Cardiac fibroblast (primary cell): ENCODE results near the gene ATP1A2.
A peak's percentile ranks its signal among the peaks of the same experiment; 100 is the strongest.
"Not testable (repeated sequence)": the region's sequence is repeated elsewhere in the genome, so short reads cannot be mapped to it uniquely, and the experiment has no call there.

Source experiments
- DNase-seq, 2 donors: peaks; one replicate each; pipeline versions ENCODE4 v3.0.0 to v3.0.0-alpha.2; 2010; ENCODE audit warnings: low read depth in 2 of 2
- H3K4me3 ChIP-seq, 2 donors: replicated peaks in 1 of 2; 1 replicate in 1 of 2; 2 replicates in 1 of 2; pipeline ENCODE4 v1.5.1; 2011; ENCODE audit warnings: low read depth in 2 of 2, low read length in 2 of 2, mild to moderate bottlenecking in 2 of 2, moderate library complexity in 1 of 2
- CTCF ChIP-seq: IDR thresholded peaks from one replicate; pipeline ENCODE4 v1.5.1; 2011; ENCODE audit warnings: low read depth, mild to moderate bottlenecking, low read length, inconsistent platforms

Gene ATP1A2

GRCh38 chr1:160122978-160123495 lies 7.5 kb downstream of the ATP1A2 start:
- no peak for TF ChIP-seq CTCF
- DNase-seq, result no peak
- H3K4me3 ChIP-seq, result no peak overlapping the region

- no peak for DNase-seq
- H3K4me3 ChIP-seq, result no peak overlapping the region
- no peak for TF ChIP-seq CTCF
Measured at GRCh38 chr1:160123726-160124125, 8.2 kb downstream of the ATP1A2 start.

- peak; percentile 57 to 83 for DNase-seq
- no peak overlapping the region for H3K4me3 ChIP-seq
- TF ChIP-seq CTCF, result peak; percentile 10
Measured at GRCh38 chr1:160124705-160125478, 9.3 kb downstream of the ATP1A2 start.

GRCh38 chr1:160125746-160126145 lies 10.2 kb downstream of the ATP1A2 start:
- no peak overlapping the region for H3K4me3 ChIP-seq
- peak; percentile 26 to 46 for DNase-seq
- no peak for TF ChIP-seq CTCF

GRCh38 chr1:160126342-160126741 lies 10.8 kb downstream of the ATP1A2 start:
- DNase-seq, H3K4me3 ChIP-seq: not testable (repeated sequence)

GRCh38 chr1:160127381-160127780 lies 11.8 kb downstream of the ATP1A2 start:
- no peak overlapping the region for H3K4me3 ChIP-seq
- DNase-seq, result no peak
- TF ChIP-seq CTCF, result no peak

- no peak overlapping the region for H3K4me3 ChIP-seq
- no peak for TF ChIP-seq CTCF
- peak; percentile 47 to 56 for DNase-seq
Measured at GRCh38 chr1:160127865-160128523, 12.4 kb downstream of the ATP1A2 start.
